H9 (cell line): ENCODE measurements around the gene NRIP3. TPM values are rescaled to one million over a fixed set of nuclear protein-coding genes. Genes with fewer than 3 reads are reported as not detected.

Experiments
- DNase-seq: peaks from one replicate; pipeline ENCODE4 v3.0.0-alpha.2; 2017
- H2AFZ ChIP-seq: one replicate; pipeline ENCODE4 v1.6.1; 2013; ENCODE audit warnings: mild to moderate bottlenecking, low read length, control low read depth, moderate library complexity
- H2AK5ac ChIP-seq: 2 replicates; pipeline ENCODE4 v1.6.1; 2013; ENCODE audit warnings: low read length, control low read depth, mixed read lengths; ENCODE audit not compliant: insufficient read length
- H2BK120ac ChIP-seq: one replicate; pipeline ENCODE4 v1.6.1; 2013; ENCODE audit warnings: low read depth, mild to moderate bottlenecking, low read length, control low read depth, inconsistent platforms; ENCODE audit not compliant: poor library complexity, severe bottlenecking
- H2BK12ac ChIP-seq: 2 replicates; pipeline ENCODE4 v1.6.1; 2013; ENCODE audit warnings: low read length, control low read depth, mixed read lengths, low read depth; ENCODE audit not compliant: insufficient read length
- H2BK15ac ChIP-seq: 2 replicates; pipeline ENCODE4 v1.6.1; 2013; ENCODE audit warnings: low read depth, low read length, control low read depth
- H2BK20ac ChIP-seq: one replicate; pipeline ENCODE4 v1.6.1; 2013; ENCODE audit warnings: low read depth, mild to moderate bottlenecking, low read length, control low read depth, inconsistent platforms; ENCODE audit not compliant: poor library complexity, severe bottlenecking
- H2BK5ac ChIP-seq: 2 replicates; pipeline ENCODE4 v1.6.1; 2013; ENCODE audit warnings: low read length, control low read depth, mixed read lengths; ENCODE audit not compliant: insufficient read length
- H3K14ac ChIP-seq: 2 replicates; pipeline ENCODE4 v1.6.1; 2013; ENCODE audit warnings: low read length, control low read depth; ENCODE audit not compliant: insufficient read depth
- H3K18ac ChIP-seq: 2 replicates; pipeline ENCODE4 v1.6.1; 2013; ENCODE audit warnings: low read depth, mild to moderate bottlenecking, mixed read lengths, low read length, control low read depth; ENCODE audit not compliant: insufficient read length
- H3K23ac ChIP-seq: 2 replicates; pipeline ENCODE4 v1.6.1; 2013; ENCODE audit warnings: low read length, control low read depth, mixed read lengths, low read depth; ENCODE audit not compliant: insufficient read length
- H3K23me2 ChIP-seq: 2 replicates; pipeline ENCODE4 v1.6.1; 2013; ENCODE audit warnings: low read depth, mild to moderate bottlenecking, mixed read lengths, low read length, control low read depth; ENCODE audit not compliant: insufficient read length, poor library complexity, severe bottlenecking
- H3K27ac ChIP-seq: 2 replicates; pipeline ENCODE4 v1.5.1; 2013; ENCODE audit warnings: low read length, control low read depth, mixed read lengths, low read depth; ENCODE audit not compliant: insufficient read length
- H3K27me3 ChIP-seq: 2 replicates; pipeline ENCODE4 v1.6.1; 2013; ENCODE audit warnings: low read length, control low read depth, inconsistent platforms; ENCODE audit not compliant: insufficient read depth
- H3K4ac ChIP-seq: 2 replicates; pipeline ENCODE4 v1.6.1; 2013; ENCODE audit warnings: low read depth, mild to moderate bottlenecking, control low read depth, inconsistent platforms, low read length, moderate library complexity
- H3K4me1 ChIP-seq: 2 replicates; pipeline ENCODE4 v1.6.1; 2013; ENCODE audit warnings: low read length, control low read depth, inconsistent platforms; ENCODE audit not compliant: insufficient read depth
- H3K4me2 ChIP-seq: 2 replicates; pipeline ENCODE4 v1.6.1; 2013; ENCODE audit warnings: low read length, control low read depth, mixed read lengths; ENCODE audit not compliant: insufficient read length, insufficient read depth
- H3K56ac ChIP-seq: 2 replicates; pipeline ENCODE4 v1.6.1; 2013; ENCODE audit warnings: low read depth, mild to moderate bottlenecking, mixed read lengths, low read length, control low read depth; ENCODE audit not compliant: insufficient read length
- H3K79me1 ChIP-seq: 2 replicates; pipeline ENCODE4 v1.6.1; 2013; ENCODE audit warnings: low read depth, mild to moderate bottlenecking, moderate library complexity, low read length, control low read depth, inconsistent platforms; ENCODE audit not compliant: insufficient read depth, poor library complexity, severe bottlenecking
- H3K79me2 ChIP-seq: 2 replicates; pipeline ENCODE4 v1.6.1; 2013; ENCODE audit warnings: low read length, control low read depth, inconsistent platforms; ENCODE audit not compliant: insufficient read depth
- H3K9ac ChIP-seq: 2 replicates; pipeline ENCODE4 v1.6.1; 2013; ENCODE audit warnings: low read length, control low read depth, mixed read lengths; ENCODE audit not compliant: insufficient read length; ENCODE audit errors: extremely low read depth
- H3K9me3 ChIP-seq: one replicate; pipeline ENCODE4 v1.6.1; 2013; ENCODE audit warnings: low read depth, low read length, inconsistent platforms; ENCODE audit not compliant: control insufficient read depth
- H3T11ph ChIP-seq: one replicate; pipeline ENCODE4 v1.6.1; 2013; ENCODE audit warnings: mild to moderate bottlenecking, low read length, control low read depth, inconsistent platforms
- H4K20me1 ChIP-seq: one replicate; pipeline ENCODE4 v1.6.1; 2013; ENCODE audit not compliant: control insufficient read depth, insufficient read length, insufficient read depth
- H4K5ac ChIP-seq: 2 replicates; pipeline ENCODE4 v1.6.1; 2013; ENCODE audit warnings: low read depth, mild to moderate bottlenecking, mixed read lengths, low read length, control low read depth; ENCODE audit not compliant: insufficient read length
- H4K8ac ChIP-seq: replicated peaks from 2 replicates; pipeline ENCODE4 v1.6.1; 2013; ENCODE audit warnings: low read length, control low read depth, mixed read lengths, low read depth; ENCODE audit not compliant: insufficient read length
- H4K91ac ChIP-seq: 2 replicates; pipeline ENCODE4 v1.6.1; 2013; ENCODE audit warnings: low read depth, mild to moderate bottlenecking, moderate library complexity, mixed read lengths, low read length, control low read depth; ENCODE audit not compliant: insufficient read length
- H3K27ac Mint-ChIP-seq, 3 experiments: 2 replicates in 2 of 3; 3 replicates in 1 of 3; pipeline ENCODE4 v1.8.0; 2020 to 2021; ENCODE audit warnings: mixed read lengths in 3 of 3, mild to moderate bottlenecking in 1 of 3, moderate library complexity in 1 of 3
- H3K27me3 Mint-ChIP-seq: 2 replicates; pipeline ENCODE4 v1.8.0; 2021; ENCODE audit warnings: low read depth, mild to moderate bottlenecking, moderate library complexity, mixed read lengths
- H3K36me3 Mint-ChIP-seq, 3 experiments: 2 replicates in 2 of 3; 3 replicates in 1 of 3; pipeline ENCODE4 v1.8.0; 2020 to 2021; ENCODE audit warnings: low read depth in 3 of 3, mixed read lengths in 3 of 3; ENCODE audit not compliant: insufficient read depth in 1 of 3
- H3K4me1 Mint-ChIP-seq, 2 experiments: 2 replicates each; pipeline ENCODE4 v1.8.0; 2020; ENCODE audit warnings: mixed read lengths in 2 of 2
- H3K4me3 Mint-ChIP-seq, 2 experiments: 2 replicates in 1 of 2; 3 replicates in 1 of 2; pipeline ENCODE4 v1.8.0; 2020 to 2021; ENCODE audit warnings: mild to moderate bottlenecking in 2 of 2, mixed read lengths in 2 of 2, moderate library complexity in 1 of 2
- H3K9me3 Mint-ChIP-seq, 2 experiments: 2 replicates in 1 of 2; 3 replicates in 1 of 2; pipeline ENCODE4 v1.8.0; 2020; ENCODE audit warnings: mild to moderate bottlenecking in 2 of 2, mixed read lengths in 2 of 2, moderate library complexity in 1 of 2
- CTCF ChIP-seq: fragments of 200-600 bp; sonication (generic); conservative IDR thresholded peaks from 3 replicates; pipeline ENCODE4 v1.8.0; 2021; ENCODE audit warnings: antibody characterized with exemption, mild to moderate bottlenecking
- WGBS: extraction: QIAGEN DNeasy Blood & Tissue Kit; methylation state at CpG from one replicate; pipeline ENCODE4 v1.1.7; 2013; ENCODE audit warnings: missing lambda C conversion rate, low lambda C conversion rate, mixed read lengths; ENCODE audit not compliant: insufficient read length; ENCODE audit errors: extremely low coverage; 5-methylcytosine and 5-hydroxymethylcytosine counted together
- total RNA-seq: library from RNA; stranded (reverse); gene quantifications from 2 replicates; pipeline ENCODE4 v1.2.1, GENCODE V29; 2021

Gene NRIP3
- total RNA-seq, 1 experiment from 2014 or later, result 4.2 TPM

GRCh38 chr11:8985462-8985861 lies 18.3 kb downstream of the NRIP3 start:
- H2BK20ac ChIP-seq, result no peak overlapping the region
- no peak overlapping the region for H2BK15ac ChIP-seq
- no peak overlapping the region for H3K27ac ChIP-seq
- no peak overlapping the region for H3K18ac ChIP-seq
- H3K23ac ChIP-seq, result no peak overlapping the region
- Mint-ChIP-seq H3K27me3 (peaks cover 5% of the 10 kb centered on the region; the same call in 1 of the 2 replicates), H3K36me3 (no peaks in the 10 kb centered on the region), H3K4me1 (peaks cover 6 to 8% of the 10 kb centered on the region in 2 experiments; a peak in 2 of 4 replicates), H3K27ac (no peak overlapping the region; a peak in 1 of 7 replicates), H3K4me3 (no peak overlapping the region), H3K9me3 (no peaks in the 10 kb centered on the region; a peak in 1 of 5 replicates)
- H3K56ac ChIP-seq, result no peak overlapping the region
- no peak overlapping the region for H4K91ac ChIP-seq
- peaks cover 4% of the 10 kb centered on the region; the same call in 1 of the 2 replicates for H3K4me1 ChIP-seq
- no peaks in the 10 kb centered on the region for H3K79me2 ChIP-seq
- no peak overlapping the region for H3K4ac ChIP-seq
- no peak overlapping the region for H4K5ac ChIP-seq
- TF ChIP-seq CTCF, result no peak
- H3T11ph ChIP-seq, result no peak overlapping the region
- no peaks in the 10 kb centered on the region for H3K23me2 ChIP-seq
- no peak overlapping the region for H2AK5ac ChIP-seq
- no peak overlapping the region for H2AFZ ChIP-seq
- H4K8ac ChIP-seq, result no peak overlapping the region
- no peak overlapping the region for H2BK12ac ChIP-seq
- no peak overlapping the region for H2BK5ac ChIP-seq
- H3K79me1 ChIP-seq, result no peaks in the 10 kb centered on the region
- WGBS, result no CpG with 5 or more reads among the region's 5 CpGs
- no peak overlapping the region for H3K9ac ChIP-seq
- no peaks in the 10 kb centered on the region for H4K20me1 ChIP-seq
- no peak for DNase-seq
- no peak overlapping the region for H2BK120ac ChIP-seq
- no peaks in the 10 kb centered on the region for H3K27me3 ChIP-seq
- no peaks in the 10 kb centered on the region for H3K9me3 ChIP-seq
- no peak overlapping the region for H3K14ac ChIP-seq
- no peak overlapping the region for H3K4me2 ChIP-seq
